ENCODE results near the gene MAP1S. TPM values are rescaled to one million over a fixed set of nuclear protein-coding genes. Genes with fewer than 3 reads are reported as not detected.
"Not testable (repeated sequence)": the region's sequence is repeated elsewhere in the genome, so short reads cannot be mapped to it uniquely, and the experiment has no call there.

The MAP1S gene
- total RNA-seq, 1 experiment from 2014 or later, result 47.1 TPM

GRCh38 chr19:17770613-17771012 lies 51.3 kb downstream of the MAP1S start:
- POLR2A ChIA-PET, result no interaction called here
- Mint-ChIP-seq H3K9me3 (ENCODE audit: unreplicated experiment) (no peaks in the 10 kb centered on the region), H3K36me3 (ENCODE audit: insufficient read depth, unreplicated experiment) (no peaks in the 10 kb centered on the region), H3K4me1 (ENCODE audit: insufficient read depth, unreplicated experiment) (peaks cover 9% of the 10 kb centered on the region), H3K27ac (ENCODE audit: low read depth, unreplicated experiment) (no peak overlapping the region), H3K27me3 (ENCODE audit: insufficient read depth, unreplicated experiment) (no peaks in the 10 kb centered on the region), H3K4me3 (ENCODE audit: unreplicated experiment) (no peak overlapping the region)
- no TSS peak for BruUV-seq (replicated peaks)
- no peak for DNase-seq (ENCODE audit: unreplicated experiment)
- CTCF ChIA-PET, result interaction anchor here (1.1 kb wide), 1 partner anchor 84 kb away, joined by 6 read pairs; no protein-coding TSS in a partner anchor
- intact Hi-C loops (cut with micrococcal nuclease), result no loop called here
- no peak for TF ChIP-seq CTCF (IDR thresholded peaks at IDR 0.05; ENCODE audit: unreplicated experiment)

GRCh38 chr19:17772172-17772571 lies 52.9 kb downstream of the MAP1S start:
- H3K4me1 Mint-ChIP-seq (ENCODE audit: insufficient read depth, unreplicated experiment), result peaks cover 6% of the 10 kb centered on the region
- no peak overlapping the region for H3K27ac Mint-ChIP-seq (ENCODE audit: low read depth, unreplicated experiment)
- ChIA-PET POLR2A (no interaction called here), CTCF (interaction anchor here (0.7 kb wide), 1 partner anchor 136 kb away, joined by 4 read pairs; no protein-coding TSS in a partner anchor)
- H3K9me3 Mint-ChIP-seq (ENCODE audit: unreplicated experiment), result no peaks in the 10 kb centered on the region
- TF ChIP-seq CTCF (IDR thresholded peaks at IDR 0.05; ENCODE audit: unreplicated experiment), result no peak
- no peaks in the 10 kb centered on the region for H3K27me3 Mint-ChIP-seq (ENCODE audit: insufficient read depth, unreplicated experiment)
- intact Hi-C loops (cut with micrococcal nuclease), result no loop called here
- H3K4me3 Mint-ChIP-seq (ENCODE audit: unreplicated experiment), result no peak overlapping the region
- no peaks in the 10 kb centered on the region for H3K36me3 Mint-ChIP-seq (ENCODE audit: insufficient read depth, unreplicated experiment)
- no TSS peak for BruUV-seq (replicated peaks)
- peak; percentile 38 for DNase-seq (ENCODE audit: unreplicated experiment)

GRCh38 chr19:17775245-17775927 lies 56.1 kb downstream of the MAP1S start:
- intact Hi-C loops (cut with micrococcal nuclease), result no loop called here
- H3K4me1 Mint-ChIP-seq (ENCODE audit: insufficient read depth, unreplicated experiment), result peaks cover 13% of the 10 kb centered on the region
- no peak overlapping the region for H3K27ac Mint-ChIP-seq (ENCODE audit: low read depth, unreplicated experiment)
- no peaks in the 10 kb centered on the region for H3K27me3 Mint-ChIP-seq (ENCODE audit: insufficient read depth, unreplicated experiment)
- DNase-seq (ENCODE audit: unreplicated experiment), result peak; percentile 76
- ChIA-PET CTCF (interaction anchor here (0.5 to 2.4 kb wide), 24 partner anchors 9 to 395 kb away, joined by 3 to 20 read pairs (median 4); partner anchors contain the start of gene MAP1S), POLR2A (no interaction called here)
- no peak overlapping the region for H3K4me3 Mint-ChIP-seq (ENCODE audit: unreplicated experiment)
- no peaks in the 10 kb centered on the region for H3K36me3 Mint-ChIP-seq (ENCODE audit: insufficient read depth, unreplicated experiment)
- H3K9me3 Mint-ChIP-seq (ENCODE audit: unreplicated experiment), result no peaks in the 10 kb centered on the region
- peak; percentile 70 for TF ChIP-seq CTCF (IDR thresholded peaks at IDR 0.05; ENCODE audit: unreplicated experiment)
- BruUV-seq (replicated peaks), result no TSS peak

GRCh38 chr19:17775991-17776803 lies 56.9 kb downstream of the MAP1S start:
- H3K4me1 Mint-ChIP-seq (ENCODE audit: insufficient read depth, unreplicated experiment), result peaks cover 13% of the 10 kb centered on the region
- POLR2A ChIA-PET, result interaction anchor here (0.6 kb wide), 1 partner anchor 670 kb away, joined by 3 read pairs; no protein-coding TSS in a partner anchor
- TF ChIP-seq CTCF (IDR thresholded peaks at IDR 0.05; ENCODE audit: unreplicated experiment), result no peak
- CTCF ChIA-PET, result interaction anchor here (0.6 to 2.4 kb wide), 6 partner anchors 8 to 280 kb away, joined by 3 to 20 read pairs (median 3); no protein-coding TSS in a partner anchor
- H3K27me3 Mint-ChIP-seq (ENCODE audit: insufficient read depth, unreplicated experiment), result no peaks in the 10 kb centered on the region
- no TSS peak for BruUV-seq (replicated peaks)
- H3K36me3 Mint-ChIP-seq (ENCODE audit: insufficient read depth, unreplicated experiment), result no peaks in the 10 kb centered on the region
- H3K4me3 Mint-ChIP-seq (ENCODE audit: unreplicated experiment), result no peak overlapping the region
- DNase-seq (ENCODE audit: unreplicated experiment), result peak; percentile 26
- H3K9me3 Mint-ChIP-seq (ENCODE audit: unreplicated experiment), result no peaks in the 10 kb centered on the region
- H3K27ac Mint-ChIP-seq (ENCODE audit: low read depth, unreplicated experiment), result no peak overlapping the region
- intact Hi-C loops (cut with micrococcal nuclease), result no loop called here

- Mint-ChIP-seq H3K4me1 (ENCODE audit: insufficient read depth, unreplicated experiment) (peaks cover 13% of the 10 kb centered on the region), H3K4me3 (ENCODE audit: unreplicated experiment) (peak overlapping the region; percentile 23)
- DNase-seq (ENCODE audit: unreplicated experiment); H3K27me3 Mint-ChIP-seq (ENCODE audit: insufficient read depth, unreplicated experiment); BruUV-seq (replicated peaks); H3K9me3 Mint-ChIP-seq (ENCODE audit: unreplicated experiment); intact Hi-C loops (cut with micrococcal nuclease); H3K27ac Mint-ChIP-seq (ENCODE audit: low read depth, unreplicated experiment); H3K36me3 Mint-ChIP-seq (ENCODE audit: insufficient read depth, unreplicated experiment): not testable (repeated sequence)
- ChIA-PET POLR2A (interaction anchor here (0.9 kb wide), 1 partner anchor 59 kb away, joined by 3 read pairs; the partner anchor contains the start of gene MAP1S), CTCF (interaction anchor here (0.6 to 0.8 kb wide), 2 partner anchors 79 to 187 kb away, joined by 4 to 5 read pairs; no protein-coding TSS in a partner anchor)
Measured at GRCh38 chr19:17777840-17778239, 58.6 kb downstream of the MAP1S start.

All from MCF 10A (cell line).